Common myeloid progenitor, CD34-positive (primary cell): ENCODE results near the gene ARHGAP44.

Experiments used
- CTCF ChIA-PET: fragments of 350-600 bp; sonication (Branson Sonifier 250); formaldehyde crosslinking; loops from one replicate; lab custom pipeline; 2021; ENCODE audit warnings: antibody characterized with exemption; lab: Charles Lee
- POLR2A ChIA-PET: fragments of 350-600 bp; sonication (Branson Sonifier 250); formaldehyde crosslinking; loops from one replicate; lab custom pipeline; 2021; ENCODE audit warnings: antibody characterized with exemption; lab: Charles Lee
- DNase-seq, 3 donors: peaks; one replicate each; pipeline versions ENCODE4 v3.0.0 to v3.0.0-alpha.2; 2013
- H3K27ac ChIP-seq, 2 experiments: 1 replicate in 1 of 2; 2 replicates in 1 of 2; pipeline ENCODE4 v1.7.0; 2013; ENCODE audit warnings: inconsistent platforms in 2 of 2, low read length in 2 of 2, mild to moderate bottlenecking in 2 of 2, low read depth in 1 of 2, moderate library complexity in 1 of 2; ENCODE audit not compliant: severe bottlenecking in 2 of 2, insufficient read depth in 1 of 2, poor library complexity in 1 of 2
- H3K27me3 ChIP-seq, 5 experiments: replicated peaks in 2 of 5; 1 replicate in 3 of 5; 2 replicates in 2 of 5; pipeline versions ENCODE4 v1.6.1 to v1.7.0; 2013; ENCODE audit warnings: low read length in 4 of 5, mild to moderate bottlenecking in 2 of 5, moderate library complexity in 2 of 5, inconsistent platforms in 1 of 5; ENCODE audit not compliant: insufficient read depth in 5 of 5, control insufficient read depth in 4 of 5
- H3K36me3 ChIP-seq, 4 experiments: 1 replicate in 2 of 4; 2 replicates in 2 of 4; pipeline versions ENCODE4 v1.6.1 to v1.7.0; 2013; ENCODE audit warnings: low read length in 3 of 4, control low read depth in 1 of 4, mild to moderate bottlenecking in 1 of 4; ENCODE audit not compliant: control insufficient read depth in 4 of 4, insufficient read depth in 4 of 4
- H3K4me1 ChIP-seq, 4 experiments: 1 replicate in 3 of 4; 2 replicates in 1 of 4; pipeline versions ENCODE4 v1.6.1 to v1.7.1; 2013; ENCODE audit warnings: low read length in 3 of 4, mild to moderate bottlenecking in 3 of 4, control low read depth in 1 of 4, inconsistent platforms in 1 of 4, moderate library complexity in 1 of 4; ENCODE audit not compliant: control insufficient read depth in 4 of 4, insufficient read depth in 4 of 4; ENCODE audit errors: control extremely low read depth in 1 of 4
- H3K4me3 ChIP-seq, 7 experiments: 1 replicate in 4 of 7; 2 replicates in 3 of 7; pipeline versions ENCODE4 v1.5.1 to v1.7.0; 2013; ENCODE audit warnings: mild to moderate bottlenecking in 7 of 7, low read length in 6 of 7, moderate library complexity in 6 of 7, inconsistent platforms in 2 of 7, low read depth in 2 of 7, control low read depth in 1 of 7; ENCODE audit not compliant: insufficient read depth in 4 of 7, control insufficient read depth in 1 of 7; ENCODE audit errors: extremely low read depth in 1 of 7
- H3K9me3 ChIP-seq, 5 experiments: 1 replicate in 4 of 5; 2 replicates in 1 of 5; pipeline versions ENCODE4 v1.6.1 to v1.7.1; 2013; ENCODE audit warnings: low read length in 4 of 5, mild to moderate bottlenecking in 2 of 5, inconsistent platforms in 1 of 5, low read depth in 1 of 5, moderate library complexity in 1 of 5; ENCODE audit not compliant: control insufficient read depth in 4 of 5, insufficient read depth in 2 of 5; ENCODE audit errors: control extremely low read depth in 1 of 5
- WGBS: methylation state at CpG from one replicate; pipeline ENCODE4 v1.1.5; 2013; ENCODE audit not compliant: insufficient coverage; 5-methylcytosine and 5-hydroxymethylcytosine counted together

The ARHGAP44 gene

DNA sequence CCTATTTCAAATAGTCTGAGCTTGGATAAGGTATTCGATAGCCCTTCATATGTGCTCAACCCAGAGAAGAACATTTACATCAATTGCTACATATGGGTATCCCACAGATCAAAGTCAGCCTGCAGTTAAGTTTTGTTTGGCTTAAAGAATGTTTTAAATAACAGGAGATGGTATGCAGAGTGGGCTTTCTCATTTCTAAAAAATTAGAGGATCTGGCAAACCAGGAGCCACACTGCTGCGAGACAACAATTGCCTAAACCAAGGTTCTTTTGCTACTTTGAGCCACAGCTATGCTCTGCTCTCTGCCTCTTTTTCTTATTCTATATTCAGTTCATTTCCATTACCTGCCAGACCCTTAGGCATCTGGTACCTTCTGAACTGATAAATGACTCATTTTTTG lies 30.2 kb upstream of the ARHGAP44 start:
- POLR2A ChIA-PET: no interaction called here
- Histone ChIP-seq H3K9me3 (no peaks in the 10 kb centered on the region), H3K4me3 (no peak overlapping the region), H3K4me1 (no peaks in the 10 kb centered on the region), H3K27me3 (no peaks in the 10 kb centered on the region), H3K36me3 (no peaks in the 10 kb centered on the region), H3K27ac (no peak overlapping the region)
- 43% methylated on average over 1 of the region's 2 CpGs for WGBS
- no peak for DNase-seq
- CTCF ChIA-PET: no interaction called here

DNA sequence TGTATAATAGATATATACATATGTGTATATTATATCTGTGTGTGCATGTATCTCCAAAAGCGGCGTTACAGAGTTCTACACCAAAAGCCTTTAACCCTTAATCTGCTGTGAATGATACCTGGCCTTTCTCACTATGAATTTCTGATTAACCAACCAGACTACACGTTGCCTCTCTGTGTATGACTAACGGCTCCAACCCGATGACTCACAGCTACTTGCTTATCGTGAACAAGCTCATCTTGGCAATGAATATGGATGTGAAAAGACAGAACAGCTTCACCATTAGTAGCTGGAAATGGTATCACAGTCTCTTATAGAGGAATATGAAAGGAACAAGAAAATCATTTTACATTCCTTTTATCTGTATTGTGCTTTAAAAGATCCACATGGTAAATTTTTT lies 23.8 kb upstream of the ARHGAP44 start:
- Histone ChIP-seq H3K4me3 (no peak overlapping the region), H3K36me3 (no peaks in the 10 kb centered on the region), H3K9me3 (no peaks in the 10 kb centered on the region), H3K27ac (no peak overlapping the region), H3K27me3 (peaks cover 0 to 2% (median 0%) of the 10 kb centered on the region in 5 experiments), H3K4me1 (no peaks in the 10 kb centered on the region)
- POLR2A ChIA-PET: no interaction called here
- CTCF ChIA-PET: no interaction called here
- WGBS: 94% methylated on average over 3 of the region's 6 CpGs
- no peak for DNase-seq

DNA sequence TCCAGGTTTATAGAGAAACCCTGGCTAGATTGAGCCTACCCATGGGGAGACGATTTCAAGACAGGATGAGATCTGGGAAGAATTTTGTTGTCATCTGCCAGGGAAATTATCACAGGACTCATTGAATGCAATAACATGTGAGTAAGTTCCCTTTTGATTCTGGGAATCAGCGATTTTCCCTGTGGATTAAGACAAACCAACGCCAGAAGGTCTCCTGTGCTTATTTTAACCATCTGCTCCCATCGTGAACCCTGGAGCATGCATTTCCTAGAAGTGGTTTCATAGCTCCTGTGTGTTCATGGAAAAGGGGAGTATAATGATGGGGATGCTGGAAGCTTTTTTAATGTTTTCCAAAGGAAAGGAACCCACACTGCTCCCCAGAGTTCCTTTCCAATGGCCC lies 21.0 kb upstream of the ARHGAP44 start:
- no peaks in the 10 kb centered on the region for H3K4me1 ChIP-seq
- CTCF ChIA-PET: no interaction called here
- no peak overlapping the region for H3K4me3 ChIP-seq
- DNase-seq: no peak
- no peaks in the 10 kb centered on the region for H3K9me3 ChIP-seq
- H3K27ac ChIP-seq: no peak overlapping the region
- H3K27me3 ChIP-seq: peaks cover 0 to 2% (median 0%) of the 10 kb centered on the region in 5 experiments
- H3K36me3 ChIP-seq: no peaks in the 10 kb centered on the region
- WGBS: 97% methylated on average over 4 of the region's 4 CpGs
- POLR2A ChIA-PET: no interaction called here

DNA sequence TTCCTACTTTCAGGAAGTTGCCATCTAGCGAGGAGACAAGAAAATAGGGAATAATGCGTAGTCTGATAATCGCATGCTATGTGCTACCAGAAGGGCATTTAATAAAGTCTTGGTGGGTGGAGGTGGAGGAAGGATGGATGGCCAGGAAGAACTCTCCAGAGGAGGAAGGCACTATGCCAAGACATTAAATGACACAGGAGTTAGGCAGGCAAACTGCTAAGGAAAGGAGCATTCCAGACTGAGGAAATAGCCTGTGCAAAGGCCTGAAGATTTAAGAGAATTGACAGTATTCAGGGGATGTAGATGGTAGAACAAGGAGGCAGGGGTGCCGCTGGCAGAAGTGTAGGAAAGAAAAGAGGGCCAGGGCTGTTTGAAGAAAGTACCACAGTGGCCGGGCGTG lies 19.3 kb upstream of the ARHGAP44 start:
- ChIA-PET POLR2A (no interaction called here), CTCF (no interaction called here)
- Histone ChIP-seq H3K4me1 (no peaks in the 10 kb centered on the region), H3K36me3 (no peaks in the 10 kb centered on the region), H3K9me3 (no peaks in the 10 kb centered on the region), H3K27ac (no peak overlapping the region), H3K27me3 (peaks cover 0 to 2% (median 0%) of the 10 kb centered on the region in 5 experiments), H3K4me3 (no peak overlapping the region)
- no peak for DNase-seq
- WGBS: 98% methylated on average over 4 of the region's 6 CpGs

DNA sequence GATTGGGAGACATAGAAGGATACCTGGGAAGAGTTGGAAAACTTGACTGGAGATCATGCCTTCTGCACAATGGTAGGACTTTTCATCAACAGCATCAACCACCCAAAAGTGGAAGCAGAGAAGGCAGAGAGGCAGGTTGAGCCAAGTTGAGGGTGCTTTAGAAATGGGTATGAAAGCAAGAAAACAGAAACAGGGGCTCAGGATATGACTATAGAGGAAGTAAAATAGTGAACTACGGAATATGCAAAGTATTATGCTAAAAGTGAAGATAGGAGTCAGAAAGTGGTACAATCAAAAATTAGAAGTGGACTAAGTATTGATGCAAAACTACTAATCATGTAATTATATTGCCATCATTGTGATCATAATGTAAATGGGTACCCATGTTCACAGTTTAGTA lies 16.1 kb upstream of the ARHGAP44 start:
- Histone ChIP-seq H3K27me3 (peaks cover 0 to 2% (median 0%) of the 10 kb centered on the region in 5 experiments), H3K4me1 (no peaks in the 10 kb centered on the region), H3K27ac (no peak overlapping the region), H3K4me3 (no peak overlapping the region), H3K9me3 (no peaks in the 10 kb centered on the region), H3K36me3 (no peaks in the 10 kb centered on the region)
- no peak for DNase-seq
- CTCF ChIA-PET: no interaction called here
- WGBS: no CpG with 5 or more reads among the region's 1 CpG
- POLR2A ChIA-PET: no interaction called here

DNA sequence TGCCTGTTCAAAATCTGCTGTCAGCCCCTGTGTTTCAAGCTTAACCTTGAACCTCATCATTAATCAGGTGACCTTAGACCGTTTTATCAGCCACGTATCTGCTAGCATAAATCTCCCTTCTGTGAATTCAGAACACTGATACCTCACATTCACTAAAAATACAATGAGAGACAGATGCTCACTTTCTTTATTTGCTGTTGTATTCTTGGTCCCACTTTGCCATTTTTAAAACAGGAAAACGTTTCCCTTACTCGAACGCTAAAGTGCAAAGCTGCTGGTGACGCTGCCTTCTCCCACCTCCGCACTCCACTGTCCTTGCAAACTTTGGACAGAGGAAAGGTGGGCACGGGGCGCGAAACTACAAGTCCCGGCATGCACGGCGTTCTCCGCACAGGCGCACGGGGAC lies 220 bp upstream of the ARHGAP44 start:
- peak in 1 of 3 donors; percentile 25 for DNase-seq

DNA sequence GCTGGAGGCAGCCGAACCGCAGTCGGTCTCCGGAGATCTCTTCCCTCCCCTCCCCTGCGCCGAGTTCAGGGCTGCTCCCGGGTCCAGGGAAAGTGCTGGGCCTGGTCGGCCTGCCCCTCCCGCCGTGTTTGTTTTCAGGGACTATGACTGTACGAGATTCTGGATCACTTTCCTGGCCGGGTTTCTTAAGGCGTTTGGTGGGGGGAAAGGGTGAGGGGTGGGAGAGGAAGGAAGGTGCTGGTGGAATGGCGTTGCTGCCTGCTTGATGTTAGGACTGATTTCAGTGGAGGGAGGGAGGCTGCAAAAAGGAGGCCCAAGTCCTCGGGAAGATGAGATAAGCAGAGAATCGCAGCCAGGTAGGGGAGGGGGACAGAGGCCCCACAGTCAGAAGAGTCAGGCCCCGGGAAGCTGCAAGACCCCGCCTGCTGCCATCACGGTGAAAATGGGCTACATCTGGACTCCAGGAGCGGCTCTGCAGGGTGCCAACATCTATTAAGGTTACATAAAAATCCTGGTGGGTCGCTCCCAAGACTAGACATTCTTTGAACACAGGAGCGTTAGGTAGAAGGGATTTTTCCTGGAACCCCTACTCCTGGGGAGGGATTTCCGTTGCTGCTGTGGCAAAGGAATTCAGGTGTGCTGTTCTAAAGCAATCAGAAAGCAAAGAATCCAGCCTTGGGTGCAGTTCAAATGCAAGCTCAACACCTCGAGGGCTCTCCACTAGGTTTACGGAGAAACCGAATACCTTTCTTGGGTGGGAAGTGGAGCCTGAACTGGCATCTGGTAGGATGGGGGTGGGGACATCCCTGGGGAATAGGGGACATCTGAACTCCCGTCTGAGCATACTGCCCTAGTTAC lies 1.2 kb downstream of the ARHGAP44 start:
- Histone ChIP-seq H3K9me3 (no peaks in the 10 kb centered on the region), H3K4me1 (peaks cover 0 to 17% (median 9%) of the 10 kb centered on the region in 4 experiments), H3K27me3 (peaks cover 0 to 30% (median 12%) of the 10 kb centered on the region in 5 experiments), H3K36me3 (no peaks in the 10 kb centered on the region), H3K27ac (no peak overlapping the region), H3K4me3 (peak overlapping the region in 6 of 7 experiments; percentile 58 to 83 (median 76))
- ChIA-PET CTCF (interaction anchor here (0.9 kb wide), 1 partner anchor 48 kb away, joined by 3 read pairs; no protein-coding TSS in a partner anchor), POLR2A (no interaction called here)
- no peak for DNase-seq
- 25% methylated on average over 24 of the region's 27 CpGs for WGBS

More for the DNA sequence above, 220 bp upstream of the ARHGAP44 start:
- H3K27me3 ChIP-seq: peaks cover 0 to 31% (median 12%) of the 10 kb centered on the region in 5 experiments
- H3K9me3 ChIP-seq: no peaks in the 10 kb centered on the region
- WGBS: 0% methylated on average over 15 of the region's 16 CpGs
- no peaks in the 10 kb centered on the region for H3K36me3 ChIP-seq
- ChIA-PET POLR2A (no interaction called here), CTCF (no interaction called here)
- H3K4me1 ChIP-seq: peaks cover 0 to 9% (median 6%) of the 10 kb centered on the region in 4 experiments
- no peak overlapping the region for H3K27ac ChIP-seq
- peak overlapping the region; percentile 58 to 83 (median 76) for H3K4me3 ChIP-seq
